Keratinocyte (primary cell): ENCODE measurements around the gene IDH1. TPM values are rescaled to one million over a fixed set of nuclear protein-coding genes. Genes with fewer than 3 reads are reported as not detected.

Experiments
- DNase-seq: peaks from one replicate; pipeline ENCODE4 v3.0.0-alpha.2; 2011; ENCODE audit warnings: low read depth, missing footprints, low spot score
- FAIRE-seq: peaks from 2 replicates; lab custom pipeline; 2011; peaks lifted over from hg19 to GRCh38; lab: Jason Lieb, UNC
- H2AFZ ChIP-seq: 2 replicates; pipeline ENCODE4 v1.6.0; 2012; ENCODE audit warnings: low read length, control low read depth, inconsistent platforms; ENCODE audit not compliant: control insufficient read depth
- H3K27ac ChIP-seq: 2 replicates; pipeline ENCODE4 v1.5.1; 2011; ENCODE audit warnings: low read length; ENCODE audit not compliant: control insufficient read depth, insufficient read depth
- H3K27me3 ChIP-seq: 3 replicates; pipeline ENCODE4 v1.6.0; 2011; ENCODE audit warnings: low read length; ENCODE audit not compliant: control insufficient read depth, insufficient read depth; ENCODE audit errors: extremely low read depth
- H3K36me3 ChIP-seq, 2 experiments: 2 replicates in 1 of 2; 3 replicates in 1 of 2; pipeline ENCODE4 v1.5.1; 2011; ENCODE audit warnings: low read length in 2 of 2, mild to moderate bottlenecking in 1 of 2; ENCODE audit not compliant: control insufficient read depth in 2 of 2, insufficient read depth in 2 of 2; ENCODE audit errors: extremely low read depth in 1 of 2
- H3K4me1 ChIP-seq: 3 replicates; pipeline ENCODE4 v1.5.1; 2011; ENCODE audit warnings: low read length; ENCODE audit not compliant: control insufficient read depth, insufficient read depth; ENCODE audit errors: extremely low read depth
- H3K4me2 ChIP-seq: 3 replicates; pipeline ENCODE4 v1.6.0; 2011; ENCODE audit warnings: low read depth, low read length; ENCODE audit not compliant: control insufficient read depth, insufficient read depth; ENCODE audit errors: extremely low read depth
- H3K4me3 ChIP-seq, 3 experiments: fragments of 200-600 bp in 1 of 3; sonication (generic) in 1 of 3; 2 replicates in 2 of 3; 3 replicates in 1 of 3; pipeline ENCODE4 v1.5.1; 2011 to 2016; ENCODE audit warnings: low read length in 3 of 3, mild to moderate bottlenecking in 3 of 3, control low read depth in 2 of 3, inconsistent platforms in 1 of 3, low read depth in 1 of 3, mixed read lengths in 1 of 3, mixed run types in 1 of 3, moderate library complexity in 1 of 3; ENCODE audit not compliant: control insufficient read depth in 2 of 3, insufficient read depth in 2 of 3; ENCODE audit errors: extremely low read depth in 1 of 3
- H3K79me2 ChIP-seq: 2 replicates; pipeline ENCODE4 v1.6.0; 2012; ENCODE audit warnings: low read length; ENCODE audit not compliant: control insufficient read depth, insufficient read depth
- H3K9ac ChIP-seq: 3 replicates; pipeline ENCODE4 v1.6.0; 2011; ENCODE audit warnings: low read length; ENCODE audit not compliant: control insufficient read depth, insufficient read depth; ENCODE audit errors: extremely low read depth
- H3K9me1 ChIP-seq: 3 replicates; pipeline ENCODE4 v1.6.0; 2011; ENCODE audit warnings: low read length; ENCODE audit not compliant: control insufficient read depth, insufficient read depth; ENCODE audit errors: extremely low read depth
- H3K9me3 ChIP-seq: 2 replicates; pipeline ENCODE4 v1.5.1; 2012; ENCODE audit warnings: low read depth, low read length; ENCODE audit not compliant: control insufficient read depth
- H4K20me1 ChIP-seq: 3 replicates; pipeline ENCODE4 v1.6.0; 2011; ENCODE audit warnings: low read length; ENCODE audit not compliant: control insufficient read depth, insufficient read depth; ENCODE audit errors: extremely low read depth
- CTCF ChIP-seq, 3 experiments: IDR thresholded peaks in 1 of 3; conservative IDR thresholded peaks in 1 of 3; optimal IDR thresholded peaks in 1 of 3; 2 replicates in 2 of 3; 3 replicates in 1 of 3; pipeline versions ENCODE3 to v1.5.1; 2011; ENCODE audit warnings: low read length in 3 of 3, mild to moderate bottlenecking in 3 of 3, moderate library complexity in 2 of 3, control low read depth in 1 of 3, inconsistent platforms in 1 of 3; ENCODE audit not compliant: insufficient read depth in 2 of 3; ENCODE audit errors: extremely low read depth in 1 of 3
- EZH2 ChIP-seq: IDR thresholded peaks from one replicate; pipeline ENCODE4 v1.6.1; 2012; ENCODE audit warnings: inconsistent platforms, mild to moderate bottlenecking, low read length, moderate library complexity
- dilution Hi-C: fragments of 300-500 bp; cut with MboI; formaldehyde crosslinking; loops from one replicate; pipeline ENCODE4 v1.7.0; 2020; ENCODE audit warnings: low sequenced_read_pairs; ENCODE audit not compliant: extremely low pct_ligation_motif_present
- polyA minus RNA-seq, 3 experiments: library from RNA; depleted of rRNA, polyadenylated mRNA; stranded (reverse); fragments of >200 nt; gene quantifications; 1 replicate in 1 of 3; 2 replicates in 1 of 3; 3 replicates in 1 of 3; pipeline ENCODE4 v1.2.3, GENCODE V29; 2011
- polyA plus RNA-seq, 5 experiments: library from polyadenylated mRNA; depleted of rRNA in 3 of 5; stranded (reverse) in 3 of 5; stranded (forward) in 1 of 5; unstranded in 1 of 5; fragments of >200 nt; gene quantifications; 1 replicate in 1 of 5; 2 replicates in 3 of 5; 3 replicates in 1 of 5; pipeline versions ENCODE4 v1.2.1 to v1.2.3, GENCODE V29; 2011 to 2012; ENCODE audit warnings: missing spikeins in 2 of 5, low read depth in 1 of 5, low replicate concordance in 1 of 5

IDH1 gene
- polyA plus RNA-seq (96.3 to 160 TPM (median 116 TPM) in 3 replicates), polyA minus RNA-seq (29.0 to 119 TPM (median 77.0 TPM) in 3 replicates)
- polyA plus RNA-seq (2011; ENCODE audit: low read depth): 70.3 TPM
- polyA plus RNA-seq (2011; cell fraction: cytosol; rRNA removed): 68.2 and 118 TPM in 2 replicates
- 83.7 and 116 TPM in 2 replicates for polyA plus RNA-seq (2011; cell fraction: nucleus; rRNA removed)
- polyA plus RNA-seq (2012; ENCODE audit: low replicate concordance): 46.5 and 96.9 TPM in 2 replicates
- 67.3 TPM for polyA minus RNA-seq (2011; cell fraction: cytosol; rRNA and poly(A)+ RNA removed)
- 36.9 and 61.1 TPM in 2 replicates for polyA minus RNA-seq (2011; cell fraction: nucleus; rRNA and poly(A)+ RNA removed)

DNA sequence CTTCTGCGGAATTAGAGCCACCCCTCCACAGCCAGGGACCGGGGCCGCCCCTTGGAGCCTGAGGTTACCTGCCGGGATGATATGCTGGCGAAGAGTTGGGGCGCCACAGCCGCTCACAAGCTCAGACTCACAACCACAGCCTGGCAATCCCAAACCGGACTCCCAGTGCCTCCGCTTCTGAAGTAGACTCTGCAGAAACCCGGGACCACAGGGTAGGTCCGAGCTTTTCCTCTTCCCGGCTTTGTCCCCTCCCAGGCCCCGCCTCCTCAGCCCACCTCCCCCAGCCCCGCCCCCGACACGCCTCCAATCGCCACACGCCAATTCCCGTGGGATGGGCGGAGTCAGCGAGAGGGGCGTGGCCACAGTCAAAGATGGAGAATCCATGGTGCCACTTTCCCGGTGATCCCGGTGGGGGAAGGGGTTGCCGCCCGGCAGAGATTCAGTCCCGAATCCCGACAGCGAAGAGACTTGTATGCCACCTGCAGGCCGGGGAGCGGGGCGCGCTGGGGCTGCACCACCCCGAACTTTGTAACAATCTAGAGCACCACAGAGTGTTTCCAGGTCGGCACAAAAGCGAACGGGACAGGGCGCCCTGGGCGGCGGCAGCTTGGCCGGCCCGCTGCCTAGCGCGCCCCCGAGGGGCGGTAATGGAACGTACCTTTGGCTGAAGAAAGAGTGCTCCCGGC is at the start of gene IDH1:
TSS of gene IDH1 (minus strand) at position 201 of the 686 bp plus-strand sequence. CDS start 3,520 bp downstream, outside the sequence.
- peaks cover 29% of the 10 kb centered on the region for H3K4me1 ChIP-seq
- no peaks in the 10 kb centered on the region for H3K9me1 ChIP-seq
- peak within 1 kb of the TSS; percentile 78 for H3K9ac ChIP-seq
- peak within 1 kb of the TSS; percentile 99 for H3K4me2 ChIP-seq
- no peaks in the 10 kb centered on the region for H4K20me1 ChIP-seq
- FAIRE-seq: peak; percentile 55
- DNase-seq: peak; percentile 53
- H2AFZ ChIP-seq: peak within 1 kb of the TSS; percentile 95
- H3K27me3 ChIP-seq: no peaks in the 10 kb centered on the region
- peak within 1 kb of the TSS; percentile 71 for H3K27ac ChIP-seq
- dilution Hi-C loops: no loop called here
- H3K36me3 ChIP-seq: peaks cover 3% of the 10 kb centered on the region in 2 experiments
- TF ChIP-seq EZH2: no peak
- TF ChIP-seq CTCF (optimal IDR thresholded peaks at IDR 0.05 in 1 of 3, IDR thresholded peaks at IDR 0.05 in 1 of 3, conservative IDR thresholded peaks at IDR 0.05 in 1 of 3; ENCODE audit: extremely low read depth in 1 of 3, insufficient read depth in 2 of 3, low read length in 3 of 3): peak; percentile 47 to 61 (median 54)
- H3K4me3 ChIP-seq: peak within 1 kb of the TSS; percentile 85 to 99 (median 95)
- no peaks in the 10 kb centered on the region for H3K9me3 ChIP-seq
- H3K79me2 ChIP-seq: peaks cover 7% of the 10 kb centered on the region

DNA sequence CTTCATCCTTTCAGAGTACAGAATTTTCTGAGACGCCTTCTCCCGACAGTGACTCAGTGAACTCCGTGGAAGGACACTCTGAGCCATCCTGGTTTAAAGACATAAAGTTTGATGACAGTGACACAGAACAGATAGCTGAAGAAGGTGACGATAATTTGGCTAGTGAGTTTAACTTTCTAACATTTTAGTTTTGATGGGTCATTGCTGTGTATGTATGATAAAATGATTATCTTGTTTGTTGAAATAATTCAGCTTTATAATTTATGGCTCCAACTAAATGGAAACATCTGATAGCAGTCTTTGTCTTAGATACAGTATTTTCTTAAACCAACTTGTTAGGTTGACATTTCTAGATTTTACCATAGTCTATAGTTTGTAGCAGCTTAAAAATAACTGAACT is 49.3 kb upstream of the IDH1 start:
- peak; percentile 53 for FAIRE-seq

More for the DNA sequence above, 49.3 kb upstream of the IDH1 start:
- H2AFZ ChIP-seq: no peak overlapping the region
- peaks cover 9 to 18% of the 10 kb centered on the region in 2 experiments for H3K36me3 ChIP-seq
- H3K79me2 ChIP-seq: no peaks in the 10 kb centered on the region
- no peak for TF ChIP-seq EZH2
- no peak for TF ChIP-seq CTCF (optimal IDR thresholded peaks at IDR 0.05 in 1 of 3, IDR thresholded peaks at IDR 0.05 in 1 of 3, conservative IDR thresholded peaks at IDR 0.05 in 1 of 3; ENCODE audit: extremely low read depth in 1 of 3, insufficient read depth in 2 of 3, low read length in 3 of 3)
- dilution Hi-C loops: no loop called here
- H3K4me1 ChIP-seq: peaks cover 16% of the 10 kb centered on the region
- no peak overlapping the region for H3K27ac ChIP-seq
- no peaks in the 10 kb centered on the region for H3K27me3 ChIP-seq
- no peak overlapping the region for H3K4me3 ChIP-seq
- H3K4me2 ChIP-seq: no peak overlapping the region
- H4K20me1 ChIP-seq: no peaks in the 10 kb centered on the region
- H3K9me1 ChIP-seq: no peaks in the 10 kb centered on the region
- H3K9ac ChIP-seq: no peak overlapping the region
- H3K9me3 ChIP-seq: no peaks in the 10 kb centered on the region
- DNase-seq: no peak
